A673 (cell line): ENCODE measurements around the gene FAM149A.

Source experiments
- CTCF ChIP-seq: fragments of 300-800, 200-600 bp; sonication (generic); conservative IDR thresholded peaks from 2 replicates; pipeline ENCODE4 v1.5.1; 2017; ENCODE audit warnings: low read depth, mild to moderate bottlenecking, antibody characterized with exemption, low read length, moderate library complexity, mixed read lengths
- EZH2 ChIP-seq: fragments of 200-600 bp; sonication (generic); IDR thresholded peaks from 2 replicates; pipeline ENCODE4 v1.6.1; 2017; ENCODE audit warnings: borderline replicate concordance, low read depth, mild to moderate bottlenecking, mixed read lengths, antibody characterized with exemption, low read length; ENCODE audit not compliant: poor library complexity, severe bottlenecking

- TF ChIP-seq CTCF (no peak), EZH2 (no peak)
Measured at GRCh38 chr4:186109245-186109644, 4.7 kb downstream of the FAM149A start.
